Tibial nerve (tissue), 4 donors: ENCODE data around the gene MAMLD1. TPM values are rescaled to one million over a fixed set of nuclear protein-coding genes. Genes with fewer than 3 reads are reported as not detected.
A peak's percentile ranks its signal among the peaks of the same experiment; 100 is the strongest.

ENCODE experiments used
- DNase-seq, 2 donors: peaks; one replicate each; pipeline ENCODE4 v3.0.0-alpha.2; 2019; ENCODE audit warnings: low spot score in 2 of 2
- H3K27ac ChIP-seq, 4 donors: fragments of 200-600 bp; sonication (generic) in 3 of 4; one replicate each; pipeline ENCODE4 v1.5.1; 2017 to 2019; ENCODE audit warnings: mild to moderate bottlenecking in 1 of 4
- H3K27me3 ChIP-seq, 2 donors: fragments of 200-600 bp; sonication (generic) in 1 of 2; one replicate each; pipeline versions ENCODE4 v1.5.1 to v1.6.0; 2017 to 2019
- H3K36me3 ChIP-seq, 3 donors: fragments of 200-600 bp; sonication (generic); one replicate each; pipeline ENCODE4 v1.5.1; 2018 to 2019
- H3K4me1 ChIP-seq, 4 donors: fragments of 200-600 bp; sonication (generic) in 3 of 4; one replicate each; pipeline ENCODE4 v1.5.1; 2017 to 2019
- H3K4me3 ChIP-seq, 4 donors: fragments of 200-600 bp; sonication (generic) in 3 of 4; one replicate each; pipeline ENCODE4 v1.5.1; 2017 to 2019; ENCODE audit warnings: mild to moderate bottlenecking in 1 of 4, moderate library complexity in 1 of 4
- H3K9me3 ChIP-seq, 4 donors: fragments of 200-600 bp; sonication (generic) in 3 of 4; one replicate each; pipeline ENCODE4 v1.5.1; 2017 to 2019
- CTCF ChIP-seq, 5 experiments: fragments of 200-600 bp in 3 of 5; fragments of 450-650 bp in 2 of 5; sonication (generic) in 3 of 5; IDR thresholded peaks; one replicate each; pipeline ENCODE4 v1.5.1; 2016 to 2019; ENCODE audit warnings: antibody characterized with exemption in 5 of 5, mild to moderate bottlenecking in 3 of 5, moderate library complexity in 2 of 5
- EP300 ChIP-seq, 2 donors: sonication (generic); formaldehyde crosslinking; IDR thresholded peaks; one replicate each; pipeline ENCODE4 v1.6.1; 2017; ENCODE audit warnings: antibody characterized with exemption in 2 of 2, mild to moderate bottlenecking in 1 of 2
- POLR2A ChIP-seq, 2 donors: fragments of 450-650 bp; IDR thresholded peaks; one replicate each; pipeline ENCODE4 v1.6.1; 2017; ENCODE audit warnings: antibody characterized with exemption in 2 of 2, mild to moderate bottlenecking in 2 of 2, moderate library complexity in 2 of 2
- WGBS, 2 donors: methylation state at CpG; one replicate each; pipeline ENCODE4 v1.1.5; 2018; 5-methylcytosine and 5-hydroxymethylcytosine counted together
- total RNA-seq, 4 donors: library from RNA; depleted of rRNA; stranded (reverse); fragments of >200 nt; gene quantifications; one replicate each; pipeline ENCODE4 v1.1.0, GENCODE V29; 2016

Gene MAMLD1
- total RNA-seq, 4 donors from 2014 or later, result 8.2 to 16.2 (median 9.2) TPM

- 61 to 69% methylated on average over 6 of the region's 6 CpGs for WGBS, 2 donors
- H3K4me3 ChIP-seq, result no peak overlapping the region
- H3K27ac ChIP-seq, result no peak overlapping the region
- no peaks in the 10 kb centered on the region for H3K27me3 ChIP-seq
- DNase-seq, result no peak
- no peaks in the 10 kb centered on the region for H3K36me3 ChIP-seq
- H3K9me3 ChIP-seq, result peaks cover 0 to 6% (median 0%) of the 10 kb centered on the region in 4 donors
- TF ChIP-seq POLR2A (IDR thresholded peaks at IDR 0.05) (no peak), CTCF (IDR thresholded peaks at IDR 0.05) (no peak), EP300 (IDR thresholded peaks at IDR 0.05) (no peak)
- H3K4me1 ChIP-seq, result no peaks in the 10 kb centered on the region
Measured at GRCh38 chrX:150537851-150538250, 174.7 kb downstream of the MAMLD1 start.

- peaks cover 0 to 6% (median 0%) of the 10 kb centered on the region in 4 donors for H3K9me3 ChIP-seq
- no peaks in the 10 kb centered on the region for H3K27me3 ChIP-seq
- H3K36me3 ChIP-seq, result no peaks in the 10 kb centered on the region
- no peak overlapping the region for H3K4me3 ChIP-seq
- H3K4me1 ChIP-seq, result peaks cover 0 to 4% (median 2%) of the 10 kb centered on the region in 4 donors
- TF ChIP-seq CTCF (IDR thresholded peaks at IDR 0.05), result no peak
- no peak for TF ChIP-seq EP300 (IDR thresholded peaks at IDR 0.05)
- 77 to 86% methylated on average over 3 to 6 of the region's 6 CpGs for WGBS, 2 donors
- no peak overlapping the region for H3K27ac ChIP-seq
- no peak for DNase-seq
Measured at GRCh38 chrX:150540965-150541364, 177.8 kb downstream of the MAMLD1 start.

- Histone ChIP-seq H3K36me3 (no peaks in the 10 kb centered on the region), H3K4me1 (peaks cover 0 to 19% (median 8%) of the 10 kb centered on the region in 4 donors), H3K9me3 (no peaks in the 10 kb centered on the region), H3K27ac (peak overlapping the region in 2 of 4 donors; percentile 44 to 59), H3K27me3 (no peaks in the 10 kb centered on the region), H3K4me3 (no peak overlapping the region)
- no peak for TF ChIP-seq CTCF (IDR thresholded peaks at IDR 0.05)
- TF ChIP-seq POLR2A (IDR thresholded peaks at IDR 0.05), result no peak
- TF ChIP-seq EP300 (IDR thresholded peaks at IDR 0.05), result no peak
- 93 to 96% methylated on average over 2 to 4 of the region's 4 CpGs for WGBS, 2 donors
- DNase-seq, result no peak
Measured at GRCh38 chrX:150542846-150543229, 179.7 kb downstream of the MAMLD1 start.

- no peaks in the 10 kb centered on the region for H3K36me3 ChIP-seq
- H3K27ac ChIP-seq, result peak overlapping the region in 2 of 4 donors; percentile 59 to 89
- H3K9me3 ChIP-seq, result no peaks in the 10 kb centered on the region
- H3K27me3 ChIP-seq, result no peaks in the 10 kb centered on the region
- DNase-seq, result no peak
- WGBS, 2 donors, result 70 to 81% methylated on average over 13 of the region's 13 CpGs
- TF ChIP-seq EP300 (IDR thresholded peaks at IDR 0.05), result no peak
- no peak for TF ChIP-seq POLR2A (IDR thresholded peaks at IDR 0.05)
- TF ChIP-seq CTCF (IDR thresholded peaks at IDR 0.05), result no peak
- H3K4me3 ChIP-seq, result no peak overlapping the region
- peaks cover 0 to 25% (median 8%) of the 10 kb centered on the region in 4 donors for H3K4me1 ChIP-seq
Measured at GRCh38 chrX:150543230-150544155, 180.4 kb downstream of the MAMLD1 start.

GRCh38 chrX:150544222-150544787 lies 181.2 kb downstream of the MAMLD1 start:
- Histone ChIP-seq H3K36me3 (no peaks in the 10 kb centered on the region), H3K27ac (peak overlapping the region in 2 of 4 donors; percentile 59 to 89), H3K4me1 (peaks cover 0 to 31% (median 8%) of the 10 kb centered on the region in 4 donors), H3K9me3 (no peaks in the 10 kb centered on the region), H3K4me3 (no peak overlapping the region), H3K27me3 (no peaks in the 10 kb centered on the region)
- WGBS, 2 donors, result 76 to 92% methylated on average over 6 to 11 of the region's 11 CpGs
- no peak for TF ChIP-seq CTCF (IDR thresholded peaks at IDR 0.05)
- TF ChIP-seq EP300 (IDR thresholded peaks at IDR 0.05), result no peak
- TF ChIP-seq POLR2A (IDR thresholded peaks at IDR 0.05), result no peak
- DNase-seq, result no peak
